NCI-H1048 (cell line): Measurements from ENCODE around the gene POU3F4.

ENCODE experiments used
- DNase-seq: peaks from one replicate; lab custom pipeline; 2025; lab: John Stamatoyannopoulos, UW

Gene POU3F4

DNA sequence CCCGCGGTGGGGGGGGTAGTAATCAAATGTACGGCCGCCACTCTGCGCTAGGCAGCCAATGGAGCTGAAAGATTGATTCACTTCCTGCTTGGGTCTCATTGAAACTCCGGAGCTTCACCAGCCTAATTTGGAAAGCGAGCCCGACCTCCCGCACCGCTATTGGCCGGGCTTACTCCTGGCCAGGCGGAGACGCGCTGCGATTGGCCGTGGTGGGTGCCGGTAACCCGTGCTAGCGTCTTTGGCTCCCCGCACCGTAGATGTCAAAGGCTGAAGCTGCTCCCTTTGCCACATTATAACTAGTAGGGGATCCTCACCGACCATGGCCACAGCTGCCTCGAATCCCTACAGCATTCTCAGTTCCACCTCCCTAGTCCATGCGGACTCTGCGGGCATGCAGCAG, at the start of gene POU3F4:
Gene POU3F4, plus strand, starts transcription at position 285 of the 400 bp plus-strand sequence. Its CDS starts 35 bp downstream, at position 320.
- no peak for DNase-seq

DNA sequence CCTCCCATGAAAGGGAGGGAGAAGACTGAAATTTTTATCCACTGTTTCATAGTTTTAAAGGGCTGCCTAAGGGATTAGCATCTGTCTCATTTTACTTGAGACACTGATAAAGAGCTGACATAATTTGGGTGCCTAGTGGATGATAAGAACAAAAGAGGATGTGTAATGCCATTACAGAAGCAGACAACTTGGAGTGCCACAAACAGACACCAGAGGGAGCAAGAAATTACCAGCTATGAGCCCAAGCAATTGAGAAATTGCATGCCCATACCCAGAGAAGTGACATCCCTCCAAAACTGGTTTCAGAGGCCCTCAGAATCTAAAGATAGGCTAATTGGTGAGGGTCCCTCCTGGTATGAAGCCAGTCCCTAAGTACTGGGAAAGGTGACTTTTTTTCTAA, 38.5 kb upstream of the POU3F4 start:
- no peak for DNase-seq

DNA sequence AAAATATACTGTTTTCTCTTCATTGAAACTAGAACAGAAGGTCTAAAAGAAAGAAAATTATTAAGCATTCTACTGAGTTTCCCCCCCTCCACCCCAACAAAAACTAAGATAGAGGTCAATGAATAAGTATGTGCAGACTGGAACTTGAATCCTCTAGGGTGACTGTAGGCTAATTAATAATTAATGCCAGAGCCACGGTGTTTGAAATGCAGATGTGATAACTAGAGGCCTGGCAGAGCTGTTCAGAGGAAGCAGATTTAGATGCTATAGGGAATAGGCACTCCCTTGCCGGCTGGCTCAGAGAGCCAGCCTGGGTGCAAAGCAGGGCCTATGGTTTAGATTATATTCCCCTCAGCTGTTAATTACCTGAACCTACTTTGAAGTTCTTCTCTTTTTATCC, 12.2 kb upstream of the POU3F4 start:
- no peak for DNase-seq

DNA sequence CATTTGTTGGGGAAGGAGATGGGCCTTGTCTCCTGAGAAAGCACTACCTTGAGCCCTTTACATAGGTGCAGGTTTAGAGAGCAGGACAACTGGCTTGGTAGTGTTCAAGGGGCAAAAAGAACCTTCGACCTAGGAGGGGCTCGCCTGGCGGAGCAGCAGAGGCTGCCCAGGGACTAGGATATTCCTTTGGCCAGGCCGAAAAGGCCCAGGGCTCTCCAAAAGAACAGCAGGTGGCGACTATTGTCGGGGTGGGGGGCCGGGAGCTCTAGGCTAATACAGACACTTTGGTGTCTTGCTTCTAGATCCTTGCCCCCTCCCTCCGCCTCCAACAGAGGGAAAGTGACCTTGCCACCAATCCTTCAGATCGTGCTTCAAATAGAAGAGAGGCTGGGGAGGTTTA, 7.1 kb upstream of the POU3F4 start:
- DNase-seq = no peak

DNA sequence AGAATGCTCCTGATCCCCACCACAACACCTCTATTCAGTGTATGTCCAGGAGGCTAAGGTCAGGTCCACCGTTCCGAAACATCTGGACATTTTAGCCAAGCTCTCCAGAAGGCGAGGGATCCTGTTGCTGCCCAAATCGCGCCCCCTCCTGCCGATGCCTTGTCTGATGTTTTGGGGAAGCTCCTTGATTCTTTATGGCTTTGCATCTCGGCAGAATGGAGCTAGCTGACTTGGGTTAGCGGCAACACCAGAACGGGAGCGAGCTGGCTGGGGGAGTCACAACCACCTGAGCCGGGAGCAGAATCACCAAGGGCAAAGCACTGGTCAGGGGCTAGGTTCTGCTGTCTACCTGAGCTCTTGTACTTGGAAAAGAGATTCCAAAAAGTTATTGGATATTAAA, 6.6 kb upstream of the POU3F4 start:
- DNase-seq = no peak

DNA sequence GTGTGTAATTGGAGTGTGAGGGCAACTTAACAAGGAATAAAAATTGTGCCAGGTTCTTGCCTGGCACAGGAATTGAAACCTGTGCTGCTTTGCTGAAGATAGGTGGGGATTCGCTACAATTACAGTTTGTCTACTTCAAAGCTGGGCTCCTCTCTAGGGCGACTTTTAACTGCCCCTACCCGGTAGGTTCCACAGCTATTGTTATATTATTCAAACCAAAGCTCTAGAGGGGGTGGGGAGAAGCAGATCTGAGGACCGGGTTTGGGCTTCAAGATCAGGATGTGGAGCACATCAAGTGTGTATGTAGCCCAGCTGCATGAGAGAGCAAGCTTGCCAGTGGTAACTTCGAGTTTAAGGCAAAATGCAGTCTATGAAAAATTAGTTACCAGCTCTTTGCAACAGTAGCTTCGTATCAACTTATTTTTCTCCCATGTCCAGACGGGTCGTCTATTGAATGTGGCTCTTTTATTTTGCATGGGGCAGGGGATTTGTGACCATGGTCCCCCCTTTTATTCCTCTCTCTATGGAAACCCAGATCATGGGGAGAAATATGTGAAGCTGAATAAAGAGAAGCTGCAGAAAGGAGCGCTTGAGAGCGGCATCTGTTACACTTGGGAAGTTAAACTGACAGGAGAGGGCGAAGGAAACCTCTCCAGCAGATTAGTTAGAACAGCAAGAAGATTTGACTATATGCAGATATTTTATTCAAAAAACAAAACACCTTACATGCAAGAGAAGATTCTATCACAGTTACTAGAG, 3.2 kb upstream of the POU3F4 start:
- no peak for DNase-seq

DNA sequence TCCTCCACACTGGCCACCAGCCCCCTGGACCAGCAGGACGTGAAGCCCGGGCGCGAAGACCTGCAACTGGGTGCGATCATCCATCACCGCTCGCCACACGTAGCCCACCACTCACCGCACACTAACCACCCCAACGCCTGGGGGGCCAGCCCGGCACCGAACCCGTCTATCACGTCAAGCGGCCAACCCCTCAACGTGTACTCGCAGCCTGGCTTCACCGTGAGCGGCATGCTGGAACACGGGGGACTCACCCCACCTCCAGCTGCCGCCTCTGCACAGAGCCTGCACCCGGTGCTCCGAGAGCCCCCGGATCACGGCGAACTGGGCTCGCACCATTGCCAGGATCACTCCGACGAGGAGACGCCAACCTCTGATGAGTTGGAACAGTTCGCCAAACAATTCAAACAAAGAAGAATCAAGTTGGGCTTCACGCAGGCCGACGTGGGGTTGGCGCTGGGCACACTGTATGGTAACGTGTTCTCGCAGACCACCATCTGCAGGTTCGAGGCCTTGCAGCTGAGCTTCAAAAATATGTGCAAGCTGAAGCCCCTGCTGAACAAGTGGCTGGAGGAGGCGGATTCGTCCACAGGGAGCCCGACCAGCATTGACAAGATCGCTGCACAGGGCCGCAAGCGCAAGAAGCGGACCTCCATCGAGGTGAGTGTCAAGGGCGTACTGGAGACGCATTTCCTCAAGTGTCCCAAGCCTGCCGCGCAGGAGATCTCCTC, 600 bp downstream of the POU3F4 start:
- no peak for DNase-seq

DNA sequence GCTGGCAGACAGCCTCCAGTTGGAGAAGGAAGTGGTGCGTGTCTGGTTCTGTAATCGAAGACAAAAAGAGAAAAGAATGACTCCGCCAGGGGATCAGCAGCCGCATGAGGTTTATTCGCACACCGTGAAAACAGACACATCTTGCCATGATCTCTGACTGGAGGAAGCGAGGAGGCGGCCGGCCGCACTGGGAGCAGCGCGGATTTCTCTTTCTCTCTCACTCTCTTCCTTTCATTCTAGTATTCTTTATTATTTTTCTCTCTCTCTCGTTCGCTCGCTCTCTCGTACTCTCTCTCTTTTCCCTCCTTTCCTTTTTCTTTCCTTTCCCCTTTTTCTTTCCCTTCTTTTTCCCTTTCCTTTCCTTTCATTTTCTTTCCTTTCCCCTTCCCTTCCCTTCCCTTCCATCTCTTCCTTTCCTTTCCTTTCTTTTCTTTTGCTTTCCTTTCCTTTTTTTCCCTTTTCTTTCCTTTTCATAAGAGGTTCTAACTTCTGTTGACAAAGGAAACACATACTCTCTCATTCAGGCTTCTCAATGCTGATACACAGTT, 1.2 kb downstream of the POU3F4 start:
- DNase-seq = no peak

DNA sequence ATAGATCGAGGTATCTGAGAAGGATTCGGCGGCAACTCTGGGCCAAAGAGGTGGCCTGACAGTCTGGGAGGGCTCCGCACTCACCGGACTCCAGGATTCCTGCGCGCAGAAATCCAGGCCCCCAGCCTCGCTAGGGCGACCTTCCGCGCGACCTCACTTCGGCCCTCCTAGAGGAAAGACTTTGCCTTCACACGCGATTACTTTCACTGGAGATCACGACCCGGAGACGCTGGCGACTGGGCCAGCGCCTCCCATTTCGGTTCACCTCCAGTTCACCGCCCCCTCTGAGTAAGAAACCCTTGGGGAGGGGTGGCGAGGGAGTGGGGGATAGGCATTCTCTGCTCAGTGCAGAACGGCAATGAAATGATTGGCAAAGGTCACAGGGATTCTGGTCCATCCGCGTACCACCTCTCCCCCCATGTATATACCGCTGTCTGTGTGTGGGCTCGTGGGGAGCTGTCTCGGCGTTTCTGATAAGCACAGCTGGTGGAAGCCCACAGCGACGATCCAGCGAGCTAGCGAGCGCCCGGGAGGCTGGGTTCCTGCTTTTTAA, 2.5 kb downstream of the POU3F4 start:
- DNase-seq = no peak

DNA sequence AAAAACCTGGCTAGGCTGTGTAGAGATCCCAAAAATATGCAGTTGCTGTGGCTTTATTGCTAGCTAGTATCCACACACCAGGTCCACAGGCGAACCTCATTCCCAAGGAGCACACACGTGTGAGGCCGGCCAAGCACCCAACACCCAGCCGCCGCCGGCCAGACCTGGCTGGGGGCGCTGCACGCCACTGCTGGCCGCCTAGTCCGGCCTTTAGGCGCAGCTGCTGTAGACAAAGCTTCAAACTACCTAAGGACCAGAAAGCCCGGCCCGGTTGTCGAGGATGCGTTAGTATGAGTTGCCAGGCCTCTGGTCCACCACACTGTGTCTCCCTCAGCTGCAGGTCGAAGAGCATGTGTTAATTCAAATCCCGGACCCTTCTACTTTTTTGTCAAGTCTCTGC, 3.1 kb downstream of the POU3F4 start:
- no peak for DNase-seq

DNA sequence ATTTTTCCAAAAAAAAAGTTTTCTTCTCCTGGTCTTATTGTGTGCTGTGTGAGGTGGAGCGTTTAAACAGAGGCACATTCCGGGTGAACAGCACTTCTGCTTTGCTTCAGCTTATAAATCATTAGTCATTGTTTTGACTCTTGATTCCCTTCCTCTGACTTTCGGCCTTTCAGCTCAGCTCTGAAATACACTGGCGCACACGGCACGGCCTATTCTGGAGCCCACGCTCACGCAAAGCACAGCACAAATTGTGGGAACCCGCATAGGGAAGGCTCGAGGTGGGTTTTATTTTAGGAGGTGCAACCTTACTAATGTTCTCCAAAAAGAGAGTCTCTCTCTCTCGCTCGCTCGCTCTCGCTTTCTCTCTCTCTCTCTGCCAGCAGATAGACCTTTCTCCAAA, 4.0 kb downstream of the POU3F4 start:
- no peak for DNase-seq

DNA sequence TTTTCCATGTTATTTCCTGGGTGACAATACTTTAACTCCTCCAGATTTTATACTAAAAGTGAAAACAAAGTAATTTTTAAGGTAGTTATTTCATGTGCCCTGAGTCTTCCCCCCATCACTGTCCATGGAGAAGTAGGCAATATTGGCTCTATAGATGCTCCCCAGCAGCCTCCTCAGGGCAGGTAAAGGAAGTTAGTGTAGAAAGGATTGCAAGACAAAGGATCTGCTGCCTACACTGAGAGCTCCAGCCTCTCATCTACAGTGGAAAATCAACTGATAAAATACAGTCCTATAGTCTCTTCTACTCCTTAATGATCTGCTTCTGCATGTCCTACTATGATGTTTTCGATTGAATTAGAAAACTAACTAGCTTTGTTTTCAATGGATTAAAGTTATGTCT, 8.5 kb downstream of the POU3F4 start:
- DNase-seq = no peak

DNA sequence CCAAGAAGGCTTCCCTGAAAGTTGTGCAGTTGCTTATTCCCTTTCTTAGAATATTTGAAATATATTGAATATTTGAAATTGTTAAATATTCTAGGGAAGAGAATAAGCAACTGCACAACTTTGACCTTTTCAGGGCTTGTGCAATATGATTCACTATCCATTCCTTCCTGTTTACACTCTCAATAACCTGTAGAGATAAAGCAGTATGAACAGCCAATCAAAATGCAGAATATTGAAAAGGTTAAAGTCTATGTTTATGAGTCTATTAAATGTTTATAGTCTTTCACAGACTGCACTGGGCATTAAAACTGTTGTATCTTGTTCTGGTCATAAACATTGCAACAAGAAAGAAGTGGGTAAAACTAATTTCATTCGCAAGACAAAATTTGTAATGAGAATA, 13.8 kb downstream of the POU3F4 start:
- no peak for DNase-seq

DNA sequence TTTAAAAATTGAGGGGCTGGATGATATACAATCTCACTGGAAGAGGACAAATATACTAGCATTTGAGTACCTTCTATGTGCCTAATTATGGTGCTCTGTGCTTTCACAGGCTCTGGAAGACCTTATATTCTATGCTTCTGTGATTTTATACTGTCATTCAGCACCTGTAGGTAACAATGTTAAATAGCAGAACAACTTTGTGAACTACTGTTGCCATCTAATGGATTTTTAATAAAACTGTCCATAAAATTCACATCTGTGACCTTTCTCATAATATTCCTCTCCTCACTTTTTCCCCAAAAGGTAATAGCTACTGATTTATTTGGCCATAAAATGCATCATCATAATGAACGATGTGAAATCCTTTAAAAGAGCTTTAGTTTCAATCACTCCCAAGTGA, 21.9 kb downstream of the POU3F4 start:
- DNase-seq = no peak

DNA sequence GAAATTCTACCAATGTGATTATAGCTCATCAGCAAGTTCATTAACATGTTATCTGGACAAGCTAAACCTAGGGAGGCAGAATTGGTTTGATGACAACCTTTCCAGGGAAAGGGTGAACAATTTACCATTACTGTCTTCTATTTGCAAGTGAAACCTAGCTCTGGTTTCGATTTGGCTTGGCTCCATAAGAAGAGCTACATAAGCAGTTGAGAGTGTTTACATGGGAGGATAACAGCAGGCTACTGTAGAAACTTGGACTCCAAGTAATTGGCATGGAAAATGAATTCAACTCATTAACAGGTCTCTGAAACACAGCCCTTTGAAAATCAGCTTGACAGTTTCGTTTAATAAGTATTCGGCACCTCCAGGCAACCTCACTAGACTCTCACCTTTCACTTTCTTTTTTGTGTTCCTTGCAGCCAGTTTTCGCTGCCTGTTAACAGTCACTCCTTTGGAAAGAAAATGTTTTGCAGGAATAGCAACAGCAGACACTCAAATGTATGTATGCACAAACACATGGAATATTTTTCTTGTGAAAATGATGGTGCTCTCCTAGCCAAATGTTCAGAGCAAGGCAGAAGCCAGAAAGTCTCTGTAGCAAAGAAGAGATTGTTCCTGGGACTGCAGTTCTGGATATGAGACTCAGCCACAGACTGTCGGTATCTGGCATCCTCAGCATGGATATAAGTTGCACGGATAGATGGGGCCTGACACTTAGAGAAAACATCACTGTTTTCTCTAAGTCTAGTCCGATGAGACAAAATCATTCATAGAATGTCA, 27.5 kb downstream of the POU3F4 start:
- DNase-seq = no peak
